Neutrophil (primary cell): Measurements from ENCODE around the gene OPTC.

Experiments used
- H3K27ac ChIP-seq: fragments of 200-600 bp; sonication (generic); 2 replicates; pipeline ENCODE4 v1.5.1; 2016; ENCODE audit warnings: mild to moderate bottlenecking, moderate library complexity
- H3K27me3 ChIP-seq: fragments of 200-600 bp; sonication (generic); 2 replicates; pipeline ENCODE4 v1.6.0; 2016; ENCODE audit warnings: mild to moderate bottlenecking
- H3K36me3 ChIP-seq: fragments of 200-600 bp; sonication (generic); 2 replicates; pipeline ENCODE4 v1.5.1; 2017
- H3K4me1 ChIP-seq, 2 experiments: fragments of 200-600 bp in 1 of 2; sonication (generic) in 1 of 2; 1 replicate in 1 of 2; 2 replicates in 1 of 2; pipeline versions ENCODE4 v1.5.1 to v1.6.1; 2013 to 2016; ENCODE audit warnings: low read depth in 1 of 2, low read length in 1 of 2, mild to moderate bottlenecking in 1 of 2, moderate library complexity in 1 of 2; ENCODE audit not compliant: control insufficient read depth in 1 of 2, insufficient read depth in 1 of 2
- H3K4me3 ChIP-seq, 2 experiments: fragments of 200-600 bp in 1 of 2; sonication (generic) in 1 of 2; 1 replicate in 1 of 2; 2 replicates in 1 of 2; pipeline ENCODE4 v1.5.1; 2013 to 2016; ENCODE audit warnings: low read depth in 1 of 2, low read length in 1 of 2, mild to moderate bottlenecking in 1 of 2, moderate library complexity in 1 of 2
- H3K9me3 ChIP-seq: fragments of 200-600 bp; sonication (generic); 2 replicates; pipeline ENCODE4 v1.5.1; 2016
- CTCF ChIP-seq: fragments of 200-600 bp; sonication (generic); IDR thresholded peaks from 2 replicates; pipeline ENCODE4 v1.5.1; 2016; ENCODE audit warnings: antibody characterized with exemption

The OPTC gene

DNA sequence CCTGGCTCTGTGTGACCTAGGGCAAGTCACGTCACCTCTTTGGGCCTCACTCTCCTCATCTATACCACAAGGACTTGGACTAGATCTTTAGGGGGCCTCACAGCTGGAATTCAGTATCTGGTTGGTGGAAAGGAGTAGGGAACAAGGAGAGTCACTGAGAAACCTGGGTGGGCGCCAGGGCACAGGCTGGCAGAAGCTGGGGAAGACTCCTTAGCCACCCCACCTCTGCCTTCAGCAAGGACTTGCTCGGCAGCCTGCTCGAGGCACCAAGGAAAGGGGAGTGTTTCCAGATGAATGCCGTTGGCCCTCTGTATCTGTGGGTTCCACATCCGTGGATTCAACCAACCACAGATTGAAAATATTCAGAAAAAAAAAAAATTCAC lies 1.2 kb upstream of the OPTC start:
- Histone ChIP-seq H3K27ac (no peak overlapping the region), H3K4me3 (no peak overlapping the region), H3K4me1 (peaks cover 25 to 26% of the 10 kb centered on the region in 2 experiments), H3K9me3 (no peaks in the 10 kb centered on the region), H3K27me3 (no peaks in the 10 kb centered on the region), H3K36me3 (no peaks in the 10 kb centered on the region)
- no peak for TF ChIP-seq CTCF

DNA sequence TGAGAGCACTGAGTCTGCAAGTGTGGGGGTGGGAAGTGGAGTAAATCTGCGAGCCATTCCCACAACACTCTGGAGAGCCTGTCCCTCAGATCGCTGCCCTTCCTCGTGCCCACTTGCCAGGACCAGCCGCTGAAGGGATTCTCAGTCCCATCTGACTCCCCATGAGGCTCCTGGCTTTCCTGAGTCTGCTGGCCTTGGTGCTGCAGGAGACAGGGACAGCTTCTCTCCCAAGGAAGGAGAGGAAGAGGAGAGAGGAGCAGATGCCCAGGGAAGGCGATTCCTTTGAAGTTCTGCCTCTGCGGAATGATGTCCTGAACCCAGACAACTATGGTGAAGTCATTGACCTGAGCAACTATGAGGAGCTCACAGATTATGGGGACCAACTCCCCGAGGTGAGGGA lies 1.9 kb downstream of the OPTC start:
- Histone ChIP-seq H3K4me3 (no peak overlapping the region), H3K4me1 (no peaks in the 10 kb centered on the region), H3K36me3 (no peaks in the 10 kb centered on the region), H3K9me3 (no peaks in the 10 kb centered on the region), H3K27me3 (no peaks in the 10 kb centered on the region), H3K27ac (no peak overlapping the region)
- TF ChIP-seq CTCF = no peak

DNA sequence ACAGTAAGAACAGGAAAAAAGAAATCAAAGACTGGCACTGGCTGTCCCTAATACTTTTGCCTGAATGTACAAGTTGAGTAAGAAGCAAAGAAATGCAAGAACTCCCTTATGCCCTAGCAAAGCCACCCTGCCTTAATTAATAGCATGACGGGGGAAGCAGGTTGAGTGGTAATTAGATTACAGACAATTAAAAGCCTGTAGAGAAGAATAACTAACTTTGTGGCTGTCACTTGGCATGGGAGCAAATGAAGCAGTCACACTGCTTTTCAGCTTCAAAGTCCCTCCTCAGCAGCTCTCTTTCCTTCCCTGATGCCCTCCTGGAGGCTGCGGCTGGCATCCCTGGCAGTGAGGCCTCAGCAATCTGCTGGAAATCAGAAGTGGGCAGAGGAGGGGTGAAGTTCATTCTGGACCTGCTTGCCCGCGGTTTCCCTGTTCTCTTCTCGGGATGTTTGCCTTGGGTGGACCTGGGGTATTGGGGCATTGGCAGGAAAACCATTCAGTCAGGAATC lies 3.4 kb downstream of the OPTC start:
- no peak for TF ChIP-seq CTCF
- Histone ChIP-seq H3K36me3 (no peaks in the 10 kb centered on the region), H3K9me3 (no peaks in the 10 kb centered on the region), H3K4me3 (no peak overlapping the region), H3K4me1 (no peaks in the 10 kb centered on the region), H3K27ac (no peak overlapping the region), H3K27me3 (no peaks in the 10 kb centered on the region)

GRCh38 chr1:203499643-203500278 lies 5.8 kb downstream of the OPTC start:
- TF ChIP-seq CTCF = no peak
- no peaks in the 10 kb centered on the region for H3K9me3 ChIP-seq
- peaks cover 0 to 4% of the 10 kb centered on the region in 2 experiments for H3K4me1 ChIP-seq
- H3K4me3 ChIP-seq = no peak overlapping the region
- no peaks in the 10 kb centered on the region for H3K27me3 ChIP-seq
- no peak overlapping the region for H3K27ac ChIP-seq
- H3K36me3 ChIP-seq = no peaks in the 10 kb centered on the region

- Histone ChIP-seq H3K27me3 (no peaks in the 10 kb centered on the region), H3K4me3 (no peak overlapping the region), H3K4me1 (peaks cover 0 to 4% of the 10 kb centered on the region in 2 experiments), H3K27ac (no peak overlapping the region), H3K36me3 (no peaks in the 10 kb centered on the region), H3K9me3 (no peaks in the 10 kb centered on the region)
- no peak for TF ChIP-seq CTCF
Observed at GRCh38 chr1:203500279-203500678, 6.3 kb downstream of the OPTC start.
